GM12891 (cell line): ENCODE results near the gene PSMB7.

ENCODE experiments used
- POLR2A ChIP-seq: IDR thresholded peaks from 2 replicates; pipeline ENCODE4 v1.6.1; 2011; ENCODE audit warnings: low read depth, low read length, control low read depth
- POU2F2 ChIP-seq: IDR thresholded peaks from 2 replicates; pipeline ENCODE4 v1.6.1; 2011; ENCODE audit warnings: low read depth, mild to moderate bottlenecking, control low read depth, low read length, moderate library complexity

GRCh38 chr9:124325816-124326215 lies 89.4 kb downstream of the PSMB7 start:
- TF ChIP-seq POLR2A = no peak
- TF ChIP-seq POU2F2 = no peak
